ENCODE results near the gene PRSS12. TPM values are rescaled to one million over a fixed set of nuclear protein-coding genes. Genes with fewer than 3 reads are reported as not detected.

PRSS12 gene
- total RNA-seq, 1 experiment from 2014 or later, result 0.23 TPM

DNA sequence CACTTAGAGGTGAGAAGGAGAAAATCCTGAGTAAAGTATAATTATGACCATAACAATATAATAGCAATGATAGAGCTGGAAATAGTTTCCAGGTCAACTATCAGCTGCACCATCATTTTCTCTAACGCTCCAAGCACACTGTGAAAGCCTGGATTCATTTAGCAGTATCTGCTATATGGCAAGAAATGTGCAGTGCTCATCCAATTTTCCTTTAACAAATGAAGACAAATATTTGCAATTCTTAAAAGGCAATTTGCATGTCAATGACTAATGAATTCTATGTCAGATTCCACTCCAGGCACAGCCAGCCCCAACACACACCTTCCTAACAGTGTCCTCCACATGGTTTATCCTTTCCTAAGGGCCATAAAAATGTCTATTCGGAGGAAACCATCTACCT is 12.7 kb downstream of the PRSS12 start:
- H3K9me3 ChIP-seq (ENCODE audit: control insufficient read depth, insufficient read depth, low read depth, low read length), result no peaks in the 10 kb centered on the region
- in situ Hi-C loops (cut with HindIII; ENCODE audit: low pct_unique_long_range_greater_than_20kb, low sequenced_read_pairs), result no loop called here
- DNase-seq (ENCODE audit: low read depth, low spot score) (no peak), ATAC-seq (no peak)
- ChIA-PET CTCF (no interaction called here), POLR2A (no interaction called here)
- H3K36me3 ChIP-seq (ENCODE audit: control insufficient read depth, insufficient read depth, low read length), result no peaks in the 10 kb centered on the region
- H3K4me1 ChIP-seq (ENCODE audit: control insufficient read depth, insufficient read depth, low read length), result no peaks in the 10 kb centered on the region
- H3K27me3 ChIP-seq (ENCODE audit: control insufficient read depth, insufficient read depth, low read length), result no peaks in the 10 kb centered on the region
- TF ChIP-seq, protein P1, sequence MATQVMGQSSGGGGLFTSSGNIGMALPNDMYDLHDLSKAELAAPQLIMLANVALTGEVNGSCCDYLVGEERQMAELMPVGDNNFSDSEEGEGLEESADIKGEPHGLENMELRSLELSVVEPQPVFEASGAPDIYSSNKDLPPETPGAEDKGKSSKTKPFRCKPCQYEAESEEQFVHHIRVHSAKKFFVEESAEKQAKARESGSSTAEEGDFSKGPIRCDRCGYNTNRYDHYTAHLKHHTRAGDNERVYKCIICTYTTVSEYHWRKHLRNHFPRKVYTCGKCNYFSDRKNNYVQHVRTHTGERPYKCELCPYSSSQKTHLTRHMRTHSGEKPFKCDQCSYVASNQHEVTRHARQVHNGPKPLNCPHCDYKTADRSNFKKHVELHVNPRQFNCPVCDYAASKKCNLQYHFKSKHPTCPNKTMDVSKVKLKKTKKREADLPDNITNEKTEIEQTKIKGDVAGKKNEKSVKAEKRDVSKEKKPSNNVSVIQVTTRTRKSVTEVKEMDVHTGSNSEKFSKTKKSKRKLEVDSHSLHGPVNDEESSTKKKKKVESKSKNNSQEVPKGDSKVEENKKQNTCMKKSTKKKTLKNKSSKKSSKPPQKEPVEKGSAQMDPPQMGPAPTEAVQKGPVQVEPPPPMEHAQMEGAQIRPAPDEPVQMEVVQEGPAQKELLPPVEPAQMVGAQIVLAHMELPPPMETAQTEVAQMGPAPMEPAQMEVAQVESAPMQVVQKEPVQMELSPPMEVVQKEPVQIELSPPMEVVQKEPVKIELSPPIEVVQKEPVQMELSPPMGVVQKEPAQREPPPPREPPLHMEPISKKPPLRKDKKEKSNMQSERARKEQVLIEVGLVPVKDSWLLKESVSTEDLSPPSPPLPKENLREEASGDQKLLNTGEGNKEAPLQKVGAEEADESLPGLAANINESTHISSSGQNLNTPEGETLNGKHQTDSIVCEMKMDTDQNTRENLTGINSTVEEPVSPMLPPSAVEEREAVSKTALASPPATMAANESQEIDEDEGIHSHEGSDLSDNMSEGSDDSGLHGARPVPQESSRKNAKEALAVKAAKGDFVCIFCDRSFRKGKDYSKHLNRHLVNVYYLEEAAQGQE (IDR thresholded peaks at IDR 0.05; ENCODE audit: insufficient read depth in 1 of 2, low read depth in 2 of 2, low read length in 1 of 2), result no peak
- TF ChIP-seq SIN3A (IDR thresholded peaks at IDR 0.05; ENCODE audit: borderline replicate concordance, insufficient read depth, low read depth, low read length) (no peak), TCF7L2 (IDR thresholded peaks at IDR 0.05; ENCODE audit: low read depth, low read length) (no peak), POLR2AphosphoS5 (IDR thresholded peaks at IDR 0.05; ENCODE audit: low read depth, low read length) (no peak)
- TF ChIP-seq, protein P2, sequence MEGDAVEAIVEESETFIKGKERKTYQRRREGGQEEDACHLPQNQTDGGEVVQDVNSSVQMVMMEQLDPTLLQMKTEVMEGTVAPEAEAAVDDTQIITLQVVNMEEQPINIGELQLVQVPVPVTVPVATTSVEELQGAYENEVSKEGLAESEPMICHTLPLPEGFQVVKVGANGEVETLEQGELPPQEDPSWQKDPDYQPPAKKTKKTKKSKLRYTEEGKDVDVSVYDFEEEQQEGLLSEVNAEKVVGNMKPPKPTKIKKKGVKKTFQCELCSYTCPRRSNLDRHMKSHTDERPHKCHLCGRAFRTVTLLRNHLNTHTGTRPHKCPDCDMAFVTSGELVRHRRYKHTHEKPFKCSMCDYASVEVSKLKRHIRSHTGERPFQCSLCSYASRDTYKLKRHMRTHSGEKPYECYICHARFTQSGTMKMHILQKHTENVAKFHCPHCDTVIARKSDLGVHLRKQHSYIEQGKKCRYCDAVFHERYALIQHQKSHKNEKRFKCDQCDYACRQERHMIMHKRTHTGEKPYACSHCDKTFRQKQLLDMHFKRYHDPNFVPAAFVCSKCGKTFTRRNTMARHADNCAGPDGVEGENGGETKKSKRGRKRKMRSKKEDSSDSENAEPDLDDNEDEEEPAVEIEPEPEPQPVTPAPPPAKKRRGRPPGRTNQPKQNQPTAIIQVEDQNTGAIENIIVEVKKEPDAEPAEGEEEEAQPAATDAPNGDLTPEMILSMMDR (IDR thresholded peaks at IDR 0.05), result no peak
- H3K4me3 ChIP-seq (ENCODE audit: low read depth in 2 of 2, low read length in 2 of 2), result no peak overlapping the region
- no TSS peak for BruUV-seq (replicated peaks)
- intact Hi-C loops (cut with micrococcal nuclease; ENCODE audit: unreplicated experiment), result no loop called here
- no peak overlapping the region for H3K27ac ChIP-seq (ENCODE audit: low read length)

DNA sequence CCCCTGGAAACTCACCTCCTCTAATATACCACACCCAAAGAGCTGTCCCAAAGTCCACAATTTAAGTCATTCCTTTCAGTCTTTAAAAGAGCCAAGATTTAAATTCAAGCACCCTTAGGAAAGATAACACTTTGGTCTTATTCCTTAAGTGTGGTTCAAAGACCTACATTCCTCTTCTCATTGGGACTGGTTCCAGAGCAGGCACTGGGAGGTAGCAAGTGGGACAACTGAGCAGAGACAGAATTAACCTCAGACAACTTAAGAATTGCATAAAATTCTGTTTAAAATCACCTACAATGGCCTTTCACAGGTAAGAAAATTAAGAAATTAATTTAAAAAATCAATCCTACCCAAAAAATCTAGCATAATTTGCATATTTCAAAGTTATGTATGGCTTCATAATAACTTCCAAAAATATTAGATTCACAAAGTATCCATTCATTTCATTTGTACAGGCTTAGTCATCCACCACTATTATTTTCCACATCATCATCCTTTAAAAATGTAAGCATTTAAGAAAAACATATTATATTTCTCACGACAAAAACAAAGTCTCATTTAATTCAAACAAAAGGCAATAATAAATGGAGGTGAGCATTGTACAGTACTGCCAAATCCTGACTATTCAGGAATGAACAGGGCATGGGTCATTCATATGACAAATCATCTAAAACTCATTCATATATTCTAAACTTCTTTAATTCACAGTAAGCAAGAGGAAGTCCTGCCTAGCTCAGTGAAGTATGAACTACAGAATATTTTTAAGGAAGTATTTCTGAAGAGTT is 13.6 kb downstream of the PRSS12 start:
- no peaks in the 10 kb centered on the region for H3K36me3 ChIP-seq (ENCODE audit: control insufficient read depth, insufficient read depth, low read length)
- ATAC-seq, result no peak
- no peaks in the 10 kb centered on the region for H3K9me3 ChIP-seq (ENCODE audit: control insufficient read depth, insufficient read depth, low read depth, low read length)
- H3K4me3 ChIP-seq (ENCODE audit: low read depth in 2 of 2, low read length in 2 of 2), result no peak overlapping the region
- no peaks in the 10 kb centered on the region for H3K27me3 ChIP-seq (ENCODE audit: control insufficient read depth, insufficient read depth, low read length)
- no peaks in the 10 kb centered on the region for H3K4me1 ChIP-seq (ENCODE audit: control insufficient read depth, insufficient read depth, low read length)
- POLR2A ChIA-PET, result no interaction called here
- H3K27ac ChIP-seq (ENCODE audit: low read length), result no peak overlapping the region
- intact Hi-C loops (cut with micrococcal nuclease; ENCODE audit: unreplicated experiment) (no loop called here), in situ Hi-C loops (cut with HindIII; ENCODE audit: low pct_unique_long_range_greater_than_20kb, low sequenced_read_pairs) (no loop called here)
- DNase-seq (ENCODE audit: low read depth, low spot score), result no peak
- TF ChIP-seq SIN3A (IDR thresholded peaks at IDR 0.05; ENCODE audit: borderline replicate concordance, insufficient read depth, low read depth, low read length) (no peak), POLR2AphosphoS5 (IDR thresholded peaks at IDR 0.05; ENCODE audit: low read depth, low read length) (no peak), TCF7L2 (IDR thresholded peaks at IDR 0.05; ENCODE audit: low read depth, low read length) (no peak)
- TF ChIP-seq, protein P1 (IDR thresholded peaks at IDR 0.05; ENCODE audit: insufficient read depth in 1 of 2, low read depth in 2 of 2, low read length in 1 of 2), result no peak
- TF ChIP-seq, protein P2 (IDR thresholded peaks at IDR 0.05), result no peak
- CTCF ChIA-PET, result no interaction called here
- BruUV-seq (replicated peaks), result no TSS peak
